ENCODE data around the gene RNF220. TPM values are rescaled to one million over a fixed set of nuclear protein-coding genes. Genes with fewer than 3 reads are reported as not detected.

The RNF220 gene
- total and polyA plus RNA-seq, 2 of the 13 experiments (the other 11 are each of a cell fraction or from before 2014, with no cell fraction given), result 48.2 to 72.1 TPM

DNA sequence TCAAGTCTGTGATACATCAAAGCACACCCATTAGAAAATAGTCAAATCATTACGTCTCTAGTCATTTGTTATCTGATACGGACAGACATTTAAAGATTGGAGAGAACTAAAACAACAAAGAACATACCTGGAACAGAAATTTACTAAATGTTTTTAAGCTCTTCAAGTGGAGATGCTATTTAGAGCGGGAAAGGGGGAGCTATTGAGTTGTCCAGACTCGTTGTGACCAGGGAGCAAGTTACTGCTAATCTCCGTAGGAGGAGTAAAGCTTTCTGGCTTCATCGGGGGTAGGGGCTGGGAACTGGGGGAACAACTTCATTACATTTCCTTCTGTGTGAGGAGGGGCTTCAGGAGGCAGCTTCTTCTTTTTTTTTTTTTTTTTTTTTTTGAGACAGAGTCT lies 129.7 kb downstream of the RNF220 start:
- ATAC-seq, result no peak
- no peaks in the 10 kb centered on the region for H3K79me2 ChIP-seq (ENCODE audit: insufficient read depth, low read length)
- peaks cover 0 to 8% of the 10 kb centered on the region in 2 experiments; a peak in 1 of 5 replicates for H3K27me3 ChIP-seq (ENCODE audit: control insufficient read depth in 1 of 2, insufficient read depth in 2 of 2, low read length in 2 of 2)
- H3K4me2 ChIP-seq (ENCODE audit: low read depth, low read length), result no peak overlapping the region
- FAIRE-seq, result no peak
- intact Hi-C loops (cut with micrococcal nuclease; ENCODE audit: unreplicated experiment), result no loop called here
- peaks cover 24% of the 10 kb centered on the region for H3K4me1 ChIP-seq (ENCODE audit: insufficient read depth, low read length)
- no TSS peak for BruUV-seq (replicated peaks)
- DNase-seq (ENCODE audit: low spot score), result no peak
- CTCF ChIA-PET (ENCODE audit: low intra/inter-chr PET ratio, low total read pairs), result no interaction called here
- H4K20me1 ChIP-seq (ENCODE audit: insufficient read depth, low read length), result 0 out of 2 replicates have a peak, but pooled peaks cover 5% of the 10 kb centered on the region
- H2AFZ ChIP-seq (ENCODE audit: low read length), result no peak overlapping the region
- no peaks in the 10 kb centered on the region for H3K9me3 ChIP-seq (ENCODE audit: low read length)
- TF ChIP-seq RAD21 (CRISPR knock-in tag; IDR thresholded peaks at IDR 0.05), result no peak
- TF ChIP-seq ZNF629 (CRISPR knock-in tag; conservative IDR thresholded peaks at IDR 0.05), result no peak
- TF ChIP-seq ELF1 (CRISPR knock-in tag; IDR thresholded peaks at IDR 0.05), result no peak
- TF ChIP-seq ZNF570 (CRISPR knock-in tag; IDR thresholded peaks at IDR 0.05; ENCODE audit: borderline replicate concordance), result no peak
- no peak for TF ChIP-seq THAP11 (CRISPR knock-in tag; IDR thresholded peaks at IDR 0.05)
- no peak for TF ChIP-seq ZNF777 (CRISPR knock-in tag; IDR thresholded peaks at IDR 0.05)
- no peak for TF ChIP-seq IKZF4 (CRISPR knock-in tag; IDR thresholded peaks at IDR 0.05; ENCODE audit: borderline replicate concordance, low read depth, not compliant biosample characterization)
- no peak for TF ChIP-seq HMG20B (CRISPR knock-in tag; conservative IDR thresholded peaks at IDR 0.05)
- no peak for TF ChIP-seq SRY (CRISPR knock-in tag; IDR thresholded peaks at IDR 0.05)
- TF ChIP-seq, protein P1, sequence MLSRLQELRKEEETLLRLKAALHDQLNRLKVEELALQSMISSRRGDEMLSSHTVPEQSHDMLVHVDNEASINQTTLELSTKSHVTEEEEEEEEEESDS (CRISPR knock-in tag; IDR thresholded peaks at IDR 0.05; ENCODE audit: borderline replicate concordance), result no peak
- no peak for TF ChIP-seq RFXANK (CRISPR knock-in tag; IDR thresholded peaks at IDR 0.05)
- no peak for TF ChIP-seq ATF7-NPFF (CRISPR knock-in tag; IDR thresholded peaks at IDR 0.05; ENCODE audit: low read depth)
- TF ChIP-seq SOX5 (CRISPR knock-in tag; IDR thresholded peaks at IDR 0.05; ENCODE audit: borderline replicate concordance), result no peak
- TF ChIP-seq ZNF446 (CRISPR knock-in tag; IDR thresholded peaks at IDR 0.05), result no peak
- TF ChIP-seq NFKB2 (CRISPR knock-in tag; IDR thresholded peaks at IDR 0.05; ENCODE audit: borderline replicate concordance), result no peak
- TF ChIP-seq PAWR (CRISPR knock-in tag; IDR thresholded peaks at IDR 0.05; ENCODE audit: borderline replicate concordance), result no peak
- TF ChIP-seq NFYC (CRISPR knock-in tag; IDR thresholded peaks at IDR 0.05), result no peak
- TF ChIP-seq, protein P2, sequence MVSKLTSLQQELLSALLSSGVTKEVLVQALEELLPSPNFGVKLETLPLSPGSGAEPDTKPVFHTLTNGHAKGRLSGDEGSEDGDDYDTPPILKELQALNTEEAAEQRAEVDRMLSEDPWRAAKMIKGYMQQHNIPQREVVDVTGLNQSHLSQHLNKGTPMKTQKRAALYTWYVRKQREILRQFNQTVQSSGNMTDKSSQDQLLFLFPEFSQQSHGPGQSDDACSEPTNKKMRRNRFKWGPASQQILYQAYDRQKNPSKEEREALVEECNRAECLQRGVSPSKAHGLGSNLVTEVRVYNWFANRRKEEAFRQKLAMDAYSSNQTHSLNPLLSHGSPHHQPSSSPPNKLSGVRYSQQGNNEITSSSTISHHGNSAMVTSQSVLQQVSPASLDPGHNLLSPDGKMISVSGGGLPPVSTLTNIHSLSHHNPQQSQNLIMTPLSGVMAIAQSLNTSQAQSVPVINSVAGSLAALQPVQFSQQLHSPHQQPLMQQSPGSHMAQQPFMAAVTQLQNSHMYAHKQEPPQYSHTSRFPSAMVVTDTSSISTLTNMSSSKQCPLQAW (CRISPR knock-in tag; IDR thresholded peaks at IDR 0.05), result no peak
- 75% methylated on average over 6 of the region's 6 CpGs for WGBS (ENCODE audit: low lambda C conversion rate)
- H3K27ac ChIP-seq (ENCODE audit: extremely low read length, insufficient read depth, low read length), result no peak overlapping the region
- peaks cover 0 to 4% of the 10 kb centered on the region in 2 experiments; a peak in 1 of 5 replicates for H3K36me3 ChIP-seq (replicated peaks in 1 of 2; ENCODE audit: control insufficient read depth in 1 of 2, insufficient read depth in 2 of 2, low read length in 2 of 2)
- in situ Hi-C loops (cut with HindIII; ENCODE audit: extremely low pct_ligation_motif_present, low pct_unique_long_range_greater_than_20kb), result no loop called here
- POLR2A ChIA-PET, result no interaction called here
- no peak overlapping the region for H3K4me3 ChIP-seq (replicated peaks in 1 of 3; ENCODE audit: insufficient read depth in 1 of 3, low read depth in 2 of 3, low read length in 3 of 3)
- H3K9ac ChIP-seq (ENCODE audit: insufficient read depth, low read depth, low read length), result no peak overlapping the region
